NCI-H446 (cell line): ENCODE results near the gene COX20.
"Not testable (repeated sequence)": the region's sequence is repeated elsewhere in the genome, so short reads cannot be mapped to it uniquely, and the experiment has no call there.

Experiments
- DNase-seq, 2 experiments: peaks; one replicate each; lab custom pipeline; 2025; lab: John Stamatoyannopoulos, UW

COX20 gene

DNA sequence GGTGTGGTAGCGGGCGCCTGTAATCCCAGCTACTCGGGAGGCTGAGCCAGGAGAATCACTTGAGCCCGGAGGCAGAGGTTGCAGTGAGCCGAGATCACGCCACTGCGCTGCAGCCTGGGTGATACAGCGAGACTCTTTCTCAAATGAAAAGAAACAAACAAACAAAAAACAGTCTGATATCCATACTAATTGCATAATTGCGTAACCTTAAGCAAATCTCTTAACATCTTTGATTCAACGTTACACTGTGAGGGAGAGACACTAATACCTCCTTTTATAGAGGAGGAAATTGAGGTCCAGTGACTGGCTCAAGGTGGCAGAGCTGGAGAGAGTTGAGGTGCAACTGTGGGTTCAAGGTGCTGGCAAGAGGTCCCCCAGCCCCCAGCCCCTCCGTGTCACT lies 12.6 kb upstream of the COX20 start:
- no peak for DNase-seq

DNA sequence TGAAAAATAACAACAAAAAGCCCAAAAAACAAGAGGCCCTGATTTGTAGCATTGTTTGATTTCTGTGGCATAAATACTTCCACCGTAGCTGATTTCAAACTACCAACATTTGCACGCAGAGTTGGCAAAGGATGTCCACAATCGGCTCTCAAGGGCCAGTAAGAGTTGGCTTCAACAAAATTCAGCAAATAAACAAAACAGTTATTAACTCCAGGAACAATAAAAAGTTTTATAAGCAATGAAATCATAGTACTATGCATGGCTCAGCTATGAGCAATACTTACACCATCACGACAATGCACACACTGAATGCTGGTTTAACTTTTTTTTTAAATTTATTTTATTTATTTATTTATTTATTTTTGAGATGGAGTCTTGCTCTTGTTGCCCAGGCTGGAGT lies 8.7 kb upstream of the COX20 start:
- DNase-seq, result no peak

DNA sequence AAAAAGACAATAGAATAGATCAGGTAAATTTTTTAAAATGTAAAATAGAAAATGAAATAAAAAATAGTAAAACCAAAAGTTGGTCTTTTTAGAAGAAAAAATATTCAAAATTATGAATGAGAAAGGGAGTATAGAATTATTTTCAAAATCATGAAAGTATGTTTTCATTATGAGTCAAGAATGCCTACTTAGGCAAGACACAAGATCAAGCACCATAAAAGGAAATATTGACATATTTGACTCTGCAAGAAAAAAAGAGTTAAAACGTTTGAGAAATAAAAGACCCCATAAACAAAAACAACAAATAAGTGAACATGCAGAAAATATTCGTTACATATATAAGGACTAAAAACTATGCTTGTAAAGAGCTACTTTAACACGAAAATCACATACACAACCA lies 4.8 kb upstream of the COX20 start:
- no peak for DNase-seq

DNA sequence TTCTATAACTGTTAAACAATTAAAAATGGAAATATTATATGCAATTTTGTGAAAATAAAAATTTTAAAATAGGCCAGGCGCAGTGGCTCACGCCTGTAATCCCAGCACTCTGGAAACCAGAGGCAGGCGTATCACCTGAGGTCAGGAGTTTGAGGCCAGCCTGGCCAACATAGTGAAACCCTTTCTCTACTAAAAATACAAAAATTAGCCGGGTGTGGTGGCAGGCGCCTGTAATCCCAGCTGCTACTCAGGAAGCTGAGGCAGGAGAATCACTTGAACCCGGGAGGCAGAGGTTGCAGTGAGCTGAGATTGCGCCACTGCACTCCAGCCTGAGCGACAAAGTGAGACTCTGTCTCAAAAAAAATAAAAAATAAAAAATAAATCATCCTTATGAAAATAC lies 2.2 kb upstream of the COX20 start:
- DNase-seq, result not testable (repeated sequence)

DNA sequence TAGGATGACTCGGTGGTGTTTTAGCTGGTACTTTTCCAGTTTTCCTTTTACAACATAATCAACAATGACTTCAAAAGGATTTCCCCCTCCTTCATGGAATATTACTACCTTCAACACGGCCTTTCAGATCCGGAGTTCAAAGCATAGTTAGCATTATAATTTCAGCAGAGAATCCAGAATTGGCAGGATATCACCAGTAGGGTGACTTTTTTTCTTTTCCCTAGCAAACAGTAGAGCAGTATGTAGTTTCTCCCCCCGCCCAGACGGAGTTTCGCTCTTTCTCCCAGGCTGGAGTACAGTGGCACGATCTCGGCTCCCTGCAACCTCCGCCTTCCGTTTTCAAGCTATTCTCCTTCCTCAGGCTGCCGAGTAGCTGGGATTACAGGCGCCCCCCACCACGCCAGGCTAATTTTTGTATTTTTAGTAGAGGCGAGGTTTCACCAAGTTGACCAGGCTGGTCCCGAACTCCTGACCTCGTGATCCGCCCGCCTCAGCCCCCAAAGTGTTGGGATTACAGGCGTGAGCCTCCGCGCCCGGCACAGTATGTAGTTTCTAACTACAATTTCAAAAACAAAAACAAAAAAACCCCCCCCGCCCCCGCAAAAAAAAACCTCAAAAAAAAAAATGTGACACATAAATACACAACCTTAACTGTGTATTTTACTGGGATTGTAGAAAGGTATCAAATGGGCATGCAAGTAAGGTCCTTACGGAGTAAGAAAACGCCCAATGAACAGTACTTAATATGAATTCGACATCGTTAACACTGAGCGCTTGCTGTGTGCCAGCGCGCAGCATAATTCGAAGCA lies 1.5 kb upstream of the COX20 start:
- peak in 1 of 2 experiments; percentile 41 for DNase-seq

DNA sequence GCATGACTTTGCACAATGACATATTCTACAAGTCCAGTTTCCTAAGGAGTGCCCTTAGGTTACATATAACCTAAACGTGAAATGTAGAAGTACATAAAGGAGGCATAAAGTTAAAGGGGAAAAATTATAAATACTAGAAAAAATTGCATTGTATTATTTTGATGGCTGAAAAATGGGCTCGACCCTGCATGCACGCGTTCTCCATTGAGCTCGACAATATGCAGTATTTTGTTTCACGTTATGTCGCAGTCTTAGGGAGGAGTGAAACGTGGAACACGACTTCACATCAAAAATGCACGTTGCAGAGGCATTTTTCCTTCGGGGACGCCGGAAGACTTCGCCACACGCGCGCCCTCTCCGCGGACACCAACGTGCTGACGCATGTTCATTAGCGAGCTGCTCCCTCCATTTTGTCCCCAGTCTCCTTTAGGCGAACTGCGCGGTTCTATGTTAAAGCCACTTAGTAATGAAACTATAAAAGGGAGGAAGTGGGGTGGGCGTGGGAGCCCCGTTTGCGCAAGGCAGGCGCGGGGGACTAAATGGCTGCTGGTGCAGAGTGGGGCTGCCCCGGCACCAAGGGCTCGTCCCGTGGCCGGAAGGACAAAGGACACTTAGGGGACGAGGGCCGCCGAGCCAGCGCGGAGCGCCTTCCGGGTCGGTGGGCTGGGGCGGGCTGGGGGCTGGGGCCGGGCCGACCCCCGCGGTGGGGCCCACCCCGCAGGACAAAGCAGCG lies 749 bp upstream of the COX20 start:
- peak; percentile 91 to 92 for DNase-seq

DNA sequence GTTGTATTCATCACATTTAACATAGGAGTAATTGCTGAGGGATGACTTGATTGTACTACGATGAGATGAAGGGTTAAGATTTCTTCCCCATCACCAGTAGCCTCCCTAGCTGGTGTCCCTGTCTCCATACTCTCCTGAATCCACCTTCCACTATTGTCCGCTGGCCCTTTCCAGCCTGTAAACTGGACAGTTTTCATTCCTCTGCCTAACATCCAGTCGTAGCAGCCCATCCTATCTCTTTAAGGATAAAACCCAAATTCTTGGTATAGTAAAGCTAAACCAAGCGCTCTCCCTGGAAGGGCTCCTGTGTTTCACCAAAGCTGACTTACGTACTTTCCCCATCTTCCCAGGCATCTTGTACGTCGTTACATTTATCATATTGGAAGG lies 670 bp downstream of the COX20 start:
- DNase-seq, result no peak

DNA sequence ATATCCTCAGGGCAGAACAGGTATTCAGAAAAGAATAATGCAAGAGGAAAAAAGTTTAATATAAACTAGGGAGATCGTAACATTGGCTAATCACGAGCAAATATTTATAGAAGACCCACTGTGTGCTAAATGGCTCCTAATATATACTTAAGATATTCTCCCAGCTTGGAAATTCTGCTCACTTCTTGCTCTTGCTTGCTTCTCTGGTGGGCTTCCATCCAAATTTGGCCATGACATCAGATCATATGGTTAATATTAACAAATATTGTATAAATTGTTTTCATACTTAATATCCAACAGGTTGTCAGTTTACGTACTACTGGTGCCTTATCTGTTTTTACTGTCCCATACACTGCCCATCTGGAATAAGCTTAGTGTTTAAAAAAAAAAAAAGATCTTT lies 1.1 kb downstream of the COX20 start:
- DNase-seq, result no peak

DNA sequence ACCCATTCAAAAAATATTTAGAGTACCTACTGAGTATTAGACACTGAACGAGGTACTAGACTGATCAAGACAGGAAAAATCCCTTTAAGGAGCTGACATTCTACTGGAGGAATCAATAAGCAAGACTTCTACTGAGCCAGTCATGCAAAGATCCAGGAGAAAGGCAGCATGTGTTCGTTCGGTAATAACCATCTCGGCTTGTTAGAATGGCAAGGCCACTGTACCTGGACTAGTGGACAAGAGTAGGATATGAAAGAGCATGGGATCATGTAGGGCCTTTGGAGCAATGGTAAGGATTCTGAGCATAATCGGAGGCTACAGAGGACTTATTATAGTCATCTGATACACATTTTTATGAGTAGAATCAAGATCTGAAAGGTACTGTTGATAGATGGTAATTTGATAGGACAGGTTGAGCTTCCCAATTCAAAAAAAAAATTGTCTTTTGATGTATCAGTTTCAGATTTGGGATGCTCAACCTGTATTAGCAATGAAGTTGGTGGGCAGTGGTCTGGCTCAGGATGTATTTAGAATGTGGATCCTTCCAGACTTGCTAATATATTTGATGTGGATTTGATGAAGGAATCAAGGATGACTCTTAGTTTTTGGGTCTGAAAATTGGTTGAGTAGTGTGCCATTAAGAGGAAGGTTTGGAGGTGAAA lies 2.3 kb downstream of the COX20 start:
- DNase-seq, result peak in 1 of 2 experiments; percentile 24

DNA sequence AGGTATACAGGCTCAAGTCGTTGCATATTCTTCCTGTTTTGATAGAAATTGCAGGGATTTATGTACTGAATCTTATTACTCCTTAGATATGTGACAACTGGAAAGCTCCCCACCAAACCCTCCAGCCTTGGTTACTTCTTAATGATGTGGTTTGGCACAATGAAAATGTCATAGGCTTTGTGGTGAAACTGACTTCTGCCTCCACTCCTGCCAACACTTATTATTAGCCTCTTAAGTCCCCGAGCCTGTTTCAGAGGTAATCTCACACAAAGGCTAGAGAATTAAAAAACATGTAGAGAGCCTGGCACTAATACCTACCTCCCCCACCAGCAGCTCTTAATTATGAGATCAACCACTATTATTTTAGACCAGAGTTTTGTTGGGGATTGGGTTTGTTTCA lies 4.2 kb downstream of the COX20 start:
- no peak for DNase-seq

DNA sequence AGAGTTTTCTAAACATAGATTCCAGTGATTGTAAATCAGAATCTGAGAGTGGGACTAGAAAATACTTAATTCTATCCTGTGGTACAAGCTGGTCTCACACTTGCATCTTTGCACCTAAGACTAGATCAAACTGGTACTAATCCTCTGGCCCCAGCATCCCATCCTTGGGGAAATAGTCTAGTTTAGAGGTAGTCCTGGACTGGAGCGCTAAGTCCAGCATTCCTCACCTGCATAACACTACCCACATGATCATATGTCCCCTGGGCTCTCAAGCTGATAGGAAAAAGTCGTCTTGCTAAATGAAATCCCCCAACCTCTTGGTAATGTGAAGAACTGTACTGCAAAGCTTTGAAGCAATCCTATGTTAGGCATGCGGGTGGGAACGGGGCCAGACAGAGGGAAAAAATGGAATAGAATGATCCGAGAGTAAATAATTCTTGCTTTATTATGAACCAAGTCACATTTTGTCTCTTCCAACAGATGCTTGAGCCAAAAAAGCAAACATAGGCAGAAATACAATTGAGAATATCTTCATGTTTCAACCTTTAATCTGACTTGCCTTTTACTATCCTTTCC lies 4.8 kb downstream of the COX20 start:
- no peak for DNase-seq

DNA sequence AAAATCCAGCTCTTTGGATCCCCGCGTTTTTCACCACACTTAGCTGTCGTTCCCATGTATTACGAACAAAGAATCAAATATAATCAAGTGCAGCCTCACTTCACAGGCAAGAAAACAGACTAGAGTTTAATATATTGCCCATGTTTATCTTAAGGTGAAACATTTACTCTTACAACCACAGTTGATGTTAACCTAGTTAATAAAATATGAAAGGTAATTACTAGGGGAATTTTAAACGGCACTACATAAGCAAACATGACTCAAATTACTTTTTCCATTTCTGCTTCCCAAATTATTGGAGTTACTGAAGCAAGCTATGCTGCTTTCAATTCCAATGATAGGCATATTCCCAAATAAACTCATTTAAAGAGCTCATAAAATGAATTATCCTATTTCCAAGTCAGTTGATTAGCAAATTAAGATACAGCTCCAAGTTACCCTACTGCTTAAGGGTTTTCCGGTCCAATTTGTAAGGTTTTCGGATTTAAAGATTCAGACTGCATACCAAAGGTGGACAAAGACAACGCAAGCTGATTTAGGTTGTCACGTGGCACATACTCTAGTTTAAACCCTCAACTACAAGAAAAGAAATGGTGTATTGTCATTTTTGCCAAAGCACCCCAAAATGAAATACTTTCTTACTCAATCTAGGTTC lies 5.9 kb downstream of the COX20 start:
- no peak for DNase-seq

DNA sequence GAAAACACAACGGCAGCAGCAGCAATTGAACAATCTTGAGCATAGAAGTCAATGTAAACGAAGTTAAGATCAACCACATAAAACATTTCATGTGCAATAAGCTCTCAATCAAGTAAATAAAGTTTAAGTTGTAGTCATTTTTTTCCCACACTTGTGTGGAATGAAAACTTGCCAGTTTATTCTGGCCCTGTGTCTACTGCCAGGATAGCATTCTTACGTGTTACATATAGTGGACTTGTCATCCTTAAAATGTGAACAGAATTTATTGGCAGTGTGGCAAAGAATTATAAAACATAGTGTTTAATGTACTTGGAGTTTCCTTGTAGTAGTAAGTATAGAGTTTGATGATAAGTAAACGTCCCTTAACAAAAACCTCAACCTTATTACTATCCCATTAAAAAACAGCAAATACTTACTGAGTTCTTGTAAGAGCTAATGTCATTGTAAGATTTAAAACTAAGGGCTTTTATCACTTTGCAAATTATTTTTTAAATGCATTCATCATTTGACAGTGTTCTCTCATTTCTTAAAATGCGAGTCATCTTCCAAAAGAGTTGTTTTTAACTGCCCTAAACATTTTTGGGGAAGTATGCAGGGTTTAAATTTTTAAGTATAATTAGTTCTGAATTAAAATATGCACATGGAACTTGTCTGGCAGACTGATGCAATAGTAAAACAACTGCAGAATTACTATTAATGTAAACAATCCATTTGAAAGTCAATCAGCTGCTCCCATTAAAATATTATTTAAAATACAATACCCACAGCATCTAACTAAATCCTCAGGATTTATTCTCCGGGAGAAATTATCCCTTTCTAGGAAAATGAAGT lies 7.9 kb downstream of the COX20 start:
- DNase-seq, result no peak

DNA sequence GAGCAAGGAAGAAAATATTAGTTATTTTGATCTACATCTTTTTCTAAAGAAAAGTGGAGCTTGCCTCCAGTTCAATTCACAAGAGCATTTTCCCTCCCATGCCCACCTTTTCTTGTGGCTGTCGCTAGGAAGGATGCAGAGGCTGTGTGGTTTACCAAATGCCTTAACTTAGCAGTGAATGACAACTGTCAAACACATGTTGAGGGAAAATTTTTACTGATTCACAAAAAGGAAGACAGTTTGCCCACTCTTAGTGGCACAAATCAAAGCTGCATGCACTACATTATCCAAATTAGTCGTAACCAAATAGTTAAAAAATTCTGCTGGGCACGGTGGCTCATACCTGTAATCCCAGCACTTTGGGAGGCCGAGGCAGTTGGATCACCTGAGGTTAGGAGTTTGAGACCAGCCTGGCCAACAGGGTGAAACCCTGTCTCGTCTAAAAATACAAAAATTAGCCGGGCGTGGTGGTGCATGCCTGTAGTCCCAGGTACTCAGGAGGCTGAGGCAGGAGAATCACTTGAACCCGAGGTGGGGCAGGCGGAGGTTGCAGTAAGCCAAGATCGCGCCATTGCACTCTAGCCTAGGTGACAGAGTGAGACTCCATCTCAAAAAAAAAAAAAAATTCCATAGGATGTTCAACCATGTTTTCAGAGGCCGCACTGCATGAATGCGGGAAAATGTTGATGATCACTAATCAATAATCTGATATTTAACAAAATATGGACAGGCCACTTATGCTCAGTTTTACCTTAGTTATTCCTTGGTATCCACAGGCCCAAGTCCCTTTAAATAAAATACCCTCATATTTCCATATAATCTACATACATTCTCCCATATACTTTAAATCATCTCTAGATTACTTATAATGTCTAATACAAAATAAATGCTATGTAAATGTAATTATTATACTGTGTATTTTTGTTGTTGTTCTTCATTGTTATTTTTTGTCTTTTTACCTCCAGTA lies 9.0 kb downstream of the COX20 start:
- DNase-seq, result no peak

DNA sequence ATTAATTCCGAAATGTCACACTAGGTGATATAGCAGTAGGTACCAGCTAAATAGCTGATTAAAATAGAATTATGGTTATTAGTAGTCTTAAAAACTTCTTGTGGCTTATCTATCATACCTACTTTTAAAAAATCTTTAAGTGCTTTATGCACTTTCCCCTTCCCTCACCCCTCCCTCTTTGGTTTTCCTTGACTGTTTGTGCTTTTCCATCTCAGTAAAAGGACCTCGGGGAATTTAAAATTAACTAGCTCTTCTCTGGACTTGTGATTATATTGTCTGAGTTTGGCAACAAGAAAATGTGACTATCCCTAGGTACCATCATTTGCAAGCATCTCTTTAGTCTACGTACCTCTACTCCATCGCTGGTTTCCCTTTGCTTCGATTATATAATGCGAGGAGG lies 11.2 kb downstream of the COX20 start:
- no peak for DNase-seq

DNA sequence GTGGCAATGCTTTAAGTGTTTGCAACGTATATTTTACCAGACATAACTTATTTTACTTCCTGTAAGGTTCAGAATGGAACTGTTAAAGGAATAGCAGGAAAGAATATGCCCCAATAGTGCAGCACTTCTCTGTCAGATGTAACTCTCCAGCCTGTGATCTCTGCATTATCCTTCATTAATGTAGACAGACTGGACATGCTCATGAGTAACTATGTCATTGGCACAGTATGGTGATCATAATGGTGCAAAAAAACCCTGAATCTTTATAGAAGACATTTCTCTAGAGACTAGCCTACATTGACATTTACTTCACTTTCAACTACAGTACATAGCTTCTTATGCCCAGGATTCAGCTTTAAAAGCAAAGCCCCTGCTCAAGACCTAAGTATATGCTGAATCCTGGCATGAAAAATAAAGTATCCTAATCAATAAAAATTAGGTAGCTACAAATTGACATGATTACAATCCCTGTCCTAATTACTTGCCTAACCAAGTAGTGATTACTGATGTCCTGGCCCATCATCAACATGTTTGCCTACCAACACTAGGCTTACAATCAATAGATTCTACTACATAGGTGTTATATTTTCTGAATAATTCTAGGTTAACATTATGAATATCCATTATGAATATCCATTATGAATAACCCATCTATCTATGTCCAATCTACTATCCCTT lies 13.9 kb downstream of the COX20 start:
- DNase-seq, result no peak

DNA sequence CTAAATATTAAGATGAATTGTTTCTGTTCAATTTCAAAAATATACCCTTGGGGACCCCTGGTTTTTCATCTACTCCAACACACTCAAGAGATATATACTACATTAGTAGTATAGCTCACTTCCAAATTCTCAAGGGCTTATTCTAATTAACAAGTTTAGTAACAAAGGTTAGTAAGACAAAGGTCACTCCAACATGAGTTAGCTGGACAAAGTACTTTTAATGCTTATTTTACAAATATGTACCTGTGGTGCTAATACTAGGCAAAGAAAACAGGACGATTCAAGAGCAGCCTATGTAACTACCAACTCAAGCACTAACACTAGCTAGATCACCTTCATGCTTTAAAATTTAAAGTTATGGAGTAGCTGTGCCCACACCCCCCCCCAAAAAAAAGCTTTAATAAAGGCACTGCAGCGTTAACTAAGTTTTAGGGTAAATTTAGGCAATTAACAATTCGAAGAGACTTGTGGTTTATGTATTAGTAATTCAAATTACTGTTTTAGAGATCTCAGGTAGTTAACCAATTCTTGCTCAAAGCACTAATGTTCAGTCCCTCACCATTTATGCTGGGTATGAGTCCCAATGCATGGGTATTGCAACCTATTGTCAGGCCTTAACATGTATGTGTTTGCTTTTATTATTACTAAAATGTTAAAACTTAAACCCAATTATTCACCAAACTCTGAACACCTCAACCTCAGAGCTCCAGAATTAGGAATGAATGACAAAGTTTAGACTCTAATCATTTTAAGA lies 14.8 kb downstream of the COX20 start:
- no peak for DNase-seq

DNA sequence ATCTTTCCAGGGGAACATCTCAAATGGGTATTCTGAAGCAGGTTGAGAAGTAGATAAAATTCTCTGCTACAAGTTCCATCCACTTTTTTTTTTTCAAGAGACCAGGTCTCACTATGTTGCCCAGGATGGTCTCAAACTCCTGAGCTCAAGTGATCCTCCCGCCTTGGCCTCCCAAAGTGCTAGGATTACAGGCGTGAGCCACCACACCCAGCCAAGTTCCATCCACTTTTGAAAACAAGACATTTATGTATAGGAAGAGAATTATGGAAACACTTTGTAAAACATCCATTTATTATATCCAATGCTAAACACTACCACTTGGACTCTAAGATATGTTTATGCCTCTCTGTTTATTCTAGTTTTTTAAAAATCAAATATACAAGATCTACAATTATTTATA lies 15.4 kb downstream of the COX20 start:
- DNase-seq, result no peak
